ENCODE measurements around the gene MPLKIP.

DNA sequence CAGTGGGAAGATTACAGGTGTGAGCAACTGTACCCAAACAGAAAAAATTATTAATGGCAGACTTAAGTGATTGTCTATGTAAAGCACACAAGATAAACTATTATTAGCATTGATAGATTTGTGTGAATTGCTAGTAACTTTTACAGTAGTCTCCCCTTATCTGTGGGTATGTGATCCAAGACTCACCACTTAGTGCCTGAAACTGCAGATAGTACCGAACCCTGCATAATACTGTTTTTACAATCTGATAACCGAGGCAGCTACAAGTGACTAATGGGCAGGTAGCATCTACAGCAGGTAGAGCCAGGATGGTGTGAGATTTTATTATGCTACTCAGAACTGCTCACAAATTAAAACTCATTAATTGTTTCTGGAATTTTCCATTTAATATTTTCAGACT, 31.5 kb downstream of the MPLKIP start:
- TF ChIP-seq, protein P1, sequence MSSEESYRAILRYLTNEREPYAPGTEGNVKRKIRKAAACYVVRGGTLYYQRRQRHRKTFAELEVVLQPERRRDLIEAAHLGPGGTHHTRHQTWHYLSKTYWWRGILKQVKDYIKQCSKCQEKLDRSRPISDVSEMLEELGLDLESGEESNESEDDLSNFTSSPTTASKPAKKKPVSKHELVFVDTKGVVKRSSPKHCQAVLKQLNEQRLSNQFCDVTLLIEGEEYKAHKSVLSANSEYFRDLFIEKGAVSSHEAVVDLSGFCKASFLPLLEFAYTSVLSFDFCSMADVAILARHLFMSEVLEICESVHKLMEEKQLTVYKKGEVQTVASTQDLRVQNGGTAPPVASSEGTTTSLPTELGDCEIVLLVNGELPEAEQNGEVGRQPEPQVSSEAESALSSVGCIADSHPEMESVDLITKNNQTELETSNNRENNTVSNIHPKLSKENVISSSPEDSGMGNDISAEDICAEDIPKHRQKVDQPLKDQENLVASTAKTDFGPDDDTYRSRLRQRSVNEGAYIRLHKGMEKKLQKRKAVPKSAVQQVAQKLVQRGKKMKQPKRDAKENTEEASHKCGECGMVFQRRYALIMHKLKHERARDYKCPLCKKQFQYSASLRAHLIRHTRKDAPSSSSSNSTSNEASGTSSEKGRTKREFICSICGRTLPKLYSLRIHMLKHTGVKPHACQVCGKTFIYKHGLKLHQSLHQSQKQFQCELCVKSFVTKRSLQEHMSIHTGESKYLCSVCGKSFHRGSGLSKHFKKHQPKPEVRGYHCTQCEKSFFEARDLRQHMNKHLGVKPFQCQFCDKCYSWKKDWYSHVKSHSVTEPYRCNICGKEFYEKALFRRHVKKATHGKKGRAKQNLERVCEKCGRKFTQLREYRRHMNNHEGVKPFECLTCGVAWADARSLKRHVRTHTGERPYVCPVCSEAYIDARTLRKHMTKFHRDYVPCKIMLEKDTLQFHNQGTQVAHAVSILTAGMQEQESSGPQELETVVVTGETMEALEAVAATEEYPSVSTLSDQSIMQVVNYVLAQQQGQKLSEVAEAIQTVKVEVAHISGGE (CRISPR knock-in tag; IDR thresholded peaks at IDR 0.05), result no peak
- TF ChIP-seq, protein P2, sequence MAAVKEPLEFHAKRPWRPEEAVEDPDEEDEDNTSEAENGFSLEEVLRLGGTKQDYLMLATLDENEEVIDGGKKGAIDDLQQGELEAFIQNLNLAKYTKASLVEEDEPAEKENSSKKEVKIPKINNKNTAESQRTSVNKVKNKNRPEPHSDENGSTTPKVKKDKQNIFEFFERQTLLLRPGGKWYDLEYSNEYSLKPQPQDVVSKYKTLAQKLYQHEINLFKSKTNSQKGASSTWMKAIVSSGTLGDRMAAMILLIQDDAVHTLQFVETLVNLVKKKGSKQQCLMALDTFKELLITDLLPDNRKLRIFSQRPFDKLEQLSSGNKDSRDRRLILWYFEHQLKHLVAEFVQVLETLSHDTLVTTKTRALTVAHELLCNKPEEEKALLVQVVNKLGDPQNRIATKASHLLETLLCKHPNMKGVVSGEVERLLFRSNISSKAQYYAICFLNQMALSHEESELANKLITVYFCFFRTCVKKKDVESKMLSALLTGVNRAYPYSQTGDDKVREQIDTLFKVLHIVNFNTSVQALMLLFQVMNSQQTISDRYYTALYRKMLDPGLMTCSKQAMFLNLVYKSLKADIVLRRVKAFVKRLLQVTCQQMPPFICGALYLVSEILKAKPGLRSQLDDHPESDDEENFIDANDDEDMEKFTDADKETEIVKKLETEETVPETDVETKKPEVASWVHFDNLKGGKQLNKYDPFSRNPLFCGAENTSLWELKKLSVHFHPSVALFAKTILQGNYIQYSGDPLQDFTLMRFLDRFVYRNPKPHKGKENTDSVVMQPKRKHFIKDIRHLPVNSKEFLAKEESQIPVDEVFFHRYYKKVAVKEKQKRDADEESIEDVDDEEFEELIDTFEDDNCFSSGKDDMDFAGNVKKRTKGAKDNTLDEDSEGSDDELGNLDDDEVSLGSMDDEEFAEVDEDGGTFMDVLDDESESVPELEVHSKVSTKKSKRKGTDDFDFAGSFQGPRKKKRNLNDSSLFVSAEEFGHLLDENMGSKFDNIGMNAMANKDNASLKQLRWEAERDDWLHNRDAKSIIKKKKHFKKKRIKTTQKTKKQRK (IDR thresholded peaks at IDR 0.05; ENCODE audit: low read depth, low read length), result no peak
- TF ChIP-seq, protein P3, sequence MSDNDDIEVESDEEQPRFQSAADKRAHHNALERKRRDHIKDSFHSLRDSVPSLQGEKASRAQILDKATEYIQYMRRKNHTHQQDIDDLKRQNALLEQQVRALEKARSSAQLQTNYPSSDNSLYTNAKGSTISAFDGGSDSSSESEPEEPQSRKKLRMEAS (IDR thresholded peaks at IDR 0.05; ENCODE audit: low read depth, low read length), result no peak
- TF ChIP-seq TAF1 (IDR thresholded peaks at IDR 0.05; ENCODE audit: borderline replicate concordance, low read depth, low read length), result no peak
- no peak for TF ChIP-seq SRF (IDR thresholded peaks at IDR 0.05; ENCODE audit: low read depth in 2 of 2, low read length in 2 of 2)

Data from GM12878 (cell line).